ENCODE results near the gene LYSMD3.

LYSMD3 gene

GRCh38 chr5:90503596-90503995 lies 25.8 kb downstream of the LYSMD3 start:
- no peak for TF ChIP-seq CTCF (IDR thresholded peaks at IDR 0.05)
- Histone ChIP-seq H3K79me2 (no peaks in the 10 kb centered on the region), H3K4me2 (ENCODE audit: low read length) (no peak overlapping the region), H3K36me3 (ENCODE audit: control insufficient read depth, insufficient read depth, low read length) (no peaks in the 10 kb centered on the region), H3K27ac (no peak overlapping the region), H3K4me3 (ENCODE audit: low read depth, low read length) (no peak overlapping the region), H2AFZ (no peak overlapping the region), H3K27me3 (ENCODE audit: control insufficient read depth, insufficient read depth, low read length) (no peaks in the 10 kb centered on the region), H3K9me3 (ENCODE audit: control insufficient read depth, low read length) (no peaks in the 10 kb centered on the region), H3K4me1 (no peaks in the 10 kb centered on the region), H3K9ac (no peak overlapping the region)

GRCh38 chr5:90495146-90495545 lies 34.2 kb downstream of the LYSMD3 start:
- Histone ChIP-seq H3K79me2 (no peaks in the 10 kb centered on the region), H3K4me3 (ENCODE audit: low read depth, low read length) (no peak overlapping the region), H3K4me2 (ENCODE audit: low read length) (no peak overlapping the region), H3K9me3 (ENCODE audit: control insufficient read depth, low read length) (no peaks in the 10 kb centered on the region), H3K4me1 (no peaks in the 10 kb centered on the region), H2AFZ (no peak overlapping the region), H3K27ac (no peak overlapping the region), H3K27me3 (ENCODE audit: control insufficient read depth, insufficient read depth, low read length) (no peaks in the 10 kb centered on the region), H3K36me3 (ENCODE audit: control insufficient read depth, insufficient read depth, low read length) (no peaks in the 10 kb centered on the region), H3K9ac (no peak overlapping the region)
- TF ChIP-seq CTCF (IDR thresholded peaks at IDR 0.05): no peak

GRCh38 chr5:90494043-90494442 lies 35.3 kb downstream of the LYSMD3 start:
- no peak for TF ChIP-seq CTCF (IDR thresholded peaks at IDR 0.05)
- no peak overlapping the region for H3K9ac ChIP-seq
- H3K27ac ChIP-seq: no peak overlapping the region
- H2AFZ ChIP-seq: no peak overlapping the region
- H3K4me3 ChIP-seq (ENCODE audit: low read depth, low read length): no peak overlapping the region
- no peaks in the 10 kb centered on the region for H3K9me3 ChIP-seq (ENCODE audit: control insufficient read depth, low read length)
- H3K79me2 ChIP-seq: no peaks in the 10 kb centered on the region
- no peaks in the 10 kb centered on the region for H3K27me3 ChIP-seq (ENCODE audit: control insufficient read depth, insufficient read depth, low read length)
- H3K4me2 ChIP-seq (ENCODE audit: low read length): no peak overlapping the region
- H3K36me3 ChIP-seq (ENCODE audit: control insufficient read depth, insufficient read depth, low read length): no peaks in the 10 kb centered on the region
- H3K4me1 ChIP-seq: peaks cover 4% of the 10 kb centered on the region

GRCh38 chr5:90488791-90489190 lies 40.6 kb downstream of the LYSMD3 start:
- H3K36me3 ChIP-seq (ENCODE audit: control insufficient read depth, insufficient read depth, low read length): no peaks in the 10 kb centered on the region
- no peak overlapping the region for H3K9ac ChIP-seq
- H3K27me3 ChIP-seq (ENCODE audit: control insufficient read depth, insufficient read depth, low read length): no peaks in the 10 kb centered on the region
- no peak overlapping the region for H3K4me3 ChIP-seq (ENCODE audit: low read depth, low read length)
- no peak for TF ChIP-seq CTCF (IDR thresholded peaks at IDR 0.05)
- H2AFZ ChIP-seq: no peak overlapping the region
- H3K9me3 ChIP-seq (ENCODE audit: control insufficient read depth, low read length): no peaks in the 10 kb centered on the region
- no peaks in the 10 kb centered on the region for H3K79me2 ChIP-seq
- peak overlapping the region; percentile 13 for H3K4me2 ChIP-seq (ENCODE audit: low read length)
- H3K4me1 ChIP-seq: peaks cover 4% of the 10 kb centered on the region
- peak overlapping the region; percentile 29 for H3K27ac ChIP-seq

GRCh38 chr5:90484540-90484939 lies 44.8 kb downstream of the LYSMD3 start:
- no peaks in the 10 kb centered on the region for H3K79me2 ChIP-seq
- no peak overlapping the region for H3K4me3 ChIP-seq (ENCODE audit: low read depth, low read length)
- no peaks in the 10 kb centered on the region for H3K36me3 ChIP-seq (ENCODE audit: control insufficient read depth, insufficient read depth, low read length)
- H3K9ac ChIP-seq: no peak overlapping the region
- no peak for TF ChIP-seq CTCF (IDR thresholded peaks at IDR 0.05)
- H3K27me3 ChIP-seq (ENCODE audit: control insufficient read depth, insufficient read depth, low read length): no peaks in the 10 kb centered on the region
- H2AFZ ChIP-seq: no peak overlapping the region
- no peaks in the 10 kb centered on the region for H3K9me3 ChIP-seq (ENCODE audit: control insufficient read depth, low read length)
- peaks cover 7% of the 10 kb centered on the region for H3K4me1 ChIP-seq
- no peak overlapping the region for H3K27ac ChIP-seq
- H3K4me2 ChIP-seq (ENCODE audit: low read length): no peak overlapping the region
